GM12878 (cell line): ENCODE measurements around the gene MLKL. TPM values are rescaled to one million over a fixed set of nuclear protein-coding genes. Genes with fewer than 3 reads are reported as not detected.

ENCODE experiments used
- ATAC-seq: fragments of 200-7000 bp; cut with Tn5 transposase; 3 replicates; pipeline ENCODE4 v1.9.1; 2020; ENCODE audit warnings: mild to moderate bottlenecking, moderate library complexity
- BruUV-seq: library from RNA; stranded (reverse); fragments of 400-500 nt; replicated peaks from 2 replicates; lab custom pipeline; 2021; lab: Mats Ljungman, UMichigan
- CTCF ChIA-PET: fragments of 300-600 bp; sonication (Branson Sonifier 250); formaldehyde crosslinking; extraction: SDS; loops from one replicate; lab custom pipeline; 2021; ENCODE audit warnings: inconsistent platforms; lab: Yijun Ruan, JAX
- POLR2A ChIA-PET: fragments of 350-600 bp; formaldehyde crosslinking; extraction: SDS; loops from one replicate; lab custom pipeline; 2021; ENCODE audit warnings: inconsistent platforms; lab: Charles Lee
- RAD21 ChIA-PET: fragments of 300-600 bp; sonication (Branson Sonifier 250); formaldehyde crosslinking; loops from one replicate; lab custom pipeline; 2023; ENCODE audit warnings: antibody characterized with exemption; ENCODE audit not compliant: unreplicated experiment; lab: Charles Lee
- SMC1A ChIA-PET: fragments of 300-600 bp; sonication (Branson Sonifier 250); formaldehyde crosslinking; loops from one replicate; lab custom pipeline; 2023; ENCODE audit not compliant: unreplicated experiment, uncharacterized antibody; lab: Charles Lee
- DNase-seq: peaks from one replicate; pipeline ENCODE4 v3.0.0-alpha.2; 2011; ENCODE audit warnings: low read depth, low spot score
- FAIRE-seq: peaks from 3 replicates; lab custom pipeline; 2011; peaks lifted over from hg19 to GRCh38; lab: Jason Lieb, UNC
- H2AFZ ChIP-seq: 2 replicates; pipeline ENCODE4 v1.6.0; 2011; ENCODE audit warnings: low read depth, low read length, control low read depth; ENCODE audit not compliant: control insufficient read depth
- H3K27ac ChIP-seq: 2 replicates; pipeline ENCODE4 v1.5.1; 2011; ENCODE audit warnings: control low read depth; ENCODE audit not compliant: control insufficient read depth, insufficient read depth
- H3K27me3 ChIP-seq, 2 experiments: replicated peaks in 1 of 2; 2 replicates each; pipeline versions ENCODE4 v1.6.0 to v1.6.1; 2011; ENCODE audit warnings: low read length in 1 of 2; ENCODE audit not compliant: control insufficient read depth in 2 of 2, insufficient read depth in 2 of 2
- H3K36me3 ChIP-seq, 2 experiments: 2 replicates each; pipeline ENCODE4 v1.5.1; 2011; ENCODE audit warnings: low read length in 1 of 2; ENCODE audit not compliant: control insufficient read depth in 2 of 2, insufficient read depth in 2 of 2
- H3K4me1 ChIP-seq: 2 replicates; pipeline ENCODE4 v1.6.1; 2011; ENCODE audit warnings: mild to moderate bottlenecking, low read length, moderate library complexity, mixed read lengths; ENCODE audit not compliant: control insufficient read depth, insufficient read depth
- H3K4me2 ChIP-seq: 2 replicates; pipeline ENCODE4 v1.6.0; 2011; ENCODE audit warnings: control low read depth; ENCODE audit not compliant: control insufficient read depth, insufficient read depth
- H3K4me3 ChIP-seq: fragments of 200-600 bp; sonication (generic); 2 replicates; pipeline ENCODE4 v1.5.1; 2016
- H3K79me2 ChIP-seq: 2 replicates; pipeline ENCODE4 v1.6.0; 2011; ENCODE audit warnings: low read length; ENCODE audit not compliant: control insufficient read depth, insufficient read depth
- H3K9ac ChIP-seq: 2 replicates; pipeline ENCODE4 v1.8.0; 2011; ENCODE audit warnings: low read length, control low read depth, mixed read lengths; ENCODE audit not compliant: control insufficient read depth, insufficient read depth
- H3K9me3 ChIP-seq: replicated peaks from 3 replicates; pipeline ENCODE4 v1.5.1; 2011; ENCODE audit warnings: mild to moderate bottlenecking, low read length; ENCODE audit not compliant: control insufficient read depth, insufficient read depth
- H4K20me1 ChIP-seq: 2 replicates; pipeline ENCODE4 v1.6.0; 2011; ENCODE audit not compliant: control insufficient read depth, insufficient read depth
- BCLAF1 ChIP-seq: fragments of 450-650 bp; IDR thresholded peaks from 2 replicates; pipeline ENCODE4 v1.6.1; 2017; ENCODE audit warnings: antibody characterized with exemption, mild to moderate bottlenecking, moderate library complexity
- MTA3 ChIP-seq: IDR thresholded peaks from 2 replicates; pipeline ENCODE4 v1.6.1; 2012; ENCODE audit warnings: low read length, inconsistent platforms, borderline replicate concordance
- NFIC ChIP-seq: IDR thresholded peaks from 2 replicates; pipeline ENCODE4 v1.6.1; 2012; ENCODE audit warnings: low read depth, mild to moderate bottlenecking, inconsistent platforms, low read length, moderate library complexity
- RELA ChIP-seq: fragments of 450-650 bp; IDR thresholded peaks from 2 replicates; pipeline ENCODE4 v1.8.0; 2014; ENCODE audit warnings: borderline replicate concordance; ENCODE audit not compliant: partially characterized antibody
- TBL1XR1 ChIP-seq: IDR thresholded peaks from 2 replicates; pipeline ENCODE4 v1.6.1; 2012; ENCODE audit warnings: low read depth, low read length, improper control_type of control experiment
- WGBS: methylation state at CpG from one replicate; pipeline ENCODE4 v1.1.6; 2016; ENCODE audit warnings: low lambda C conversion rate; ENCODE audit not compliant: insufficient replicate concordance, insufficient coverage; ENCODE audit errors: missing lambda C conversion rate; 5-methylcytosine and 5-hydroxymethylcytosine counted together
- in situ Hi-C: fragments of 300-500 bp; cut with MboI; formaldehyde crosslinking; loops from 9 replicates; pipeline ENCODE4 v1.14.3; 2018; ENCODE audit warnings: mixed read lengths
- intact Hi-C: fragments of 100-400 bp; cut with micrococcal nuclease; formaldehyde crosslinking; loops from one replicate; pipeline ENCODE4 v1.14.2; 2022; ENCODE audit not compliant: unreplicated experiment
- polyA plus RNA-seq, 11 experiments: library from polyadenylated mRNA; depleted of rRNA in 4 of 11; unstranded in 6 of 11; stranded (reverse) in 5 of 11; fragments of >200 nt; fragmentation: Nextera tagmentation in 4 of 11; fragmentation: Illumina TruSeq in 1 of 11; extraction: Ambion mirVana in 4 of 11; extraction: Trizol in 1 of 11; gene quantifications; 1 replicate in 1 of 11; 2 replicates in 10 of 11; pipeline versions ENCODE4 v1.2.1 to v1.2.3, GENCODE V29; 2011 to 2016; ENCODE audit warnings: inconsistent platforms in 2 of 11, missing spikeins in 2 of 11, low read depth in 1 of 11
- total RNA-seq, 4 experiments: library from RNA; depleted of rRNA in 3 of 4; stranded (reverse); fragments of >200 nt in 3 of 4; fragmentation: Illumina TruSeq in 1 of 4; extraction: Trizol in 1 of 4; gene quantifications; 2 replicates each; pipeline versions ENCODE4 v1.2.1 to v1.2.3, GENCODE V29; 2013 to 2021

MLKL gene
- total and polyA plus RNA-seq, 10 of the 15 experiments (the other 5 are each of a cell fraction or from before 2014, with no cell fraction given), result 3.8 to 14.5 (median 11.2) TPM

GRCh38 chr16:74682556-74682955 is 18.1 kb downstream of the MLKL start:
- DNase-seq (no peak), ATAC-seq (no peak)
- no peak overlapping the region for H3K4me2 ChIP-seq
- no peaks in the 10 kb centered on the region for H3K9me3 ChIP-seq
- H3K27ac ChIP-seq, result no peak overlapping the region
- ChIA-PET RAD21 (no interaction called here), SMC1A (no interaction called here)
- BruUV-seq, result no TSS peak
- in situ Hi-C loops, result no loop called here
- H4K20me1 ChIP-seq, result no peaks in the 10 kb centered on the region
- intact Hi-C loops, result no loop called here
- H3K36me3 ChIP-seq, result peaks cover 0 to 16% of the 10 kb centered on the region in 2 experiments; a peak in 2 of 4 replicates
- H3K4me3 ChIP-seq, result no peak overlapping the region
- H2AFZ ChIP-seq, result no peak overlapping the region
- TF ChIP-seq BCLAF1 (no peak), NFIC (no peak), TBL1XR1 (no peak), MTA3 (no peak), RELA (no peak)
- TF ChIP-seq, all 136 proteins: peak for 0
- H3K4me1 ChIP-seq, result no peaks in the 10 kb centered on the region
- FAIRE-seq, result no peak
- ChIA-PET CTCF (no interaction called here), POLR2A (no interaction called here)
- WGBS, result 90% methylated on average over 11 of the region's 11 CpGs
- no peak overlapping the region for H3K9ac ChIP-seq
- no peaks in the 10 kb centered on the region for H3K79me2 ChIP-seq
- H3K27me3 ChIP-seq, result no peaks in the 10 kb centered on the region
